Skeletal muscle satellite cell (primary cell): Measurements from ENCODE around the gene CENATAC.
"Not testable (repeated sequence)": the region's sequence is repeated elsewhere in the genome, so short reads cannot be mapped to it uniquely, and the experiment has no call there.

Source experiments
- H3K27me3 ChIP-seq: 2 replicates; pipeline ENCODE4 v1.7.0; 2013; ENCODE audit warnings: low read length; ENCODE audit not compliant: control insufficient read depth, insufficient read depth
- H3K36me3 ChIP-seq: 2 replicates; pipeline ENCODE4 v1.7.0; 2013; ENCODE audit warnings: mild to moderate bottlenecking, control low read depth, low read length; ENCODE audit not compliant: insufficient read depth
- H3K4me1 ChIP-seq: 2 replicates; pipeline ENCODE4 v1.7.0; 2013; ENCODE audit warnings: low read length; ENCODE audit not compliant: control insufficient read depth, insufficient read depth
- H3K4me2 ChIP-seq: 2 replicates; pipeline ENCODE4 v1.7.0; 2013; ENCODE audit warnings: mild to moderate bottlenecking, low read length
- H3K4me3 ChIP-seq: 2 replicates; pipeline ENCODE4 v1.7.0; 2013; ENCODE audit warnings: low read length
- H3K9ac ChIP-seq: 2 replicates; pipeline ENCODE4 v1.7.0; 2013; ENCODE audit warnings: mild to moderate bottlenecking, low read depth, low read length, moderate library complexity
- H3K9me3 ChIP-seq: replicated peaks from 2 replicates; pipeline ENCODE4 v1.7.0; 2013; ENCODE audit warnings: mild to moderate bottlenecking, control low read depth, low read length

CENATAC gene

DNA sequence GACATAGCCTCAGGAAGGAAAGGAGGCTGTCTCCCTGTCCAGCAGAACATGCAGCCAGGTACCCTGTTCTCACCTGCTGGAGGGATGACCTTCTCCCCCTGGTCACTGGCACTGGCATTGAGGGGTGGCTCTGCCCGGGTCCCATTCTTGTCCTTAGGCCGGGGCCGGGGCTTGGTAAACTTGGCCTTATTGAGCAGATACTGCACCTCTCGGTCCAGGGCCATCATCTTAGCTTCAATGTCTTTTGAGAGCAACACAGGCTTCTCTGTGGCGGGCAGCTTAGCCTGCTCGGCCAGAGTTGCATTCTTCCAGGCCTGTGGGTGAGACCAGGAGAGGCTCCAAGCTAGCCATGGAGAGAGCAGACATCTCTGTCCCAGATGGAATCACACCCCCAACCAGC lies 48.6 kb downstream of the CENATAC start:
- Histone ChIP-seq H3K4me2 (no peak overlapping the region), H3K4me1 (no peaks in the 10 kb centered on the region), H3K27me3 (no peaks in the 10 kb centered on the region), H3K9ac (no peak overlapping the region), H3K9me3 (no peaks in the 10 kb centered on the region), H3K36me3 (peaks cover 67% of the 10 kb centered on the region), H3K4me3 (no peak overlapping the region)

DNA sequence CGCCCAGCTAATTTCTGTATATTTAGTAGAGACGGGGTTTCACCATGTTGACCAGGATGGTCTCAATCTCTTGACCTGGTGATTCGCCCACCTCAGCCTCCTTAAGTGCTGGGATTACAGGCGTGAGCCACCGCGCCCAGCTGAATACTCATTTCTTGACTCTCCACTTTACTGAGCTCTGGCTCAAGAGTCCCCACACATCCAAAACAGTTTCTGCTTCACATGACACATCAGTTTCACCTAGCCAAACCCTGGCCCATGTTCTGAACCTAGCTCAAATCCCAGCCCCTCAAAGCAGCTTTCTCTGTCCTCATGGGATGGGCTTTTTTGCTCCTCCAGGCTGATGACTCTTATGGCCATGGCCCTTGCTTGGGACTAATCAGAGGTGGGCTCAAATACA lies 49.3 kb downstream of the CENATAC start:
- Histone ChIP-seq H3K27me3 (no peaks in the 10 kb centered on the region), H3K4me2 (no peak overlapping the region), H3K36me3 (peaks cover 75% of the 10 kb centered on the region), H3K9ac (no peak overlapping the region), H3K4me3 (no peak overlapping the region), H3K4me1 (no peaks in the 10 kb centered on the region), H3K9me3 (no peaks in the 10 kb centered on the region)

DNA sequence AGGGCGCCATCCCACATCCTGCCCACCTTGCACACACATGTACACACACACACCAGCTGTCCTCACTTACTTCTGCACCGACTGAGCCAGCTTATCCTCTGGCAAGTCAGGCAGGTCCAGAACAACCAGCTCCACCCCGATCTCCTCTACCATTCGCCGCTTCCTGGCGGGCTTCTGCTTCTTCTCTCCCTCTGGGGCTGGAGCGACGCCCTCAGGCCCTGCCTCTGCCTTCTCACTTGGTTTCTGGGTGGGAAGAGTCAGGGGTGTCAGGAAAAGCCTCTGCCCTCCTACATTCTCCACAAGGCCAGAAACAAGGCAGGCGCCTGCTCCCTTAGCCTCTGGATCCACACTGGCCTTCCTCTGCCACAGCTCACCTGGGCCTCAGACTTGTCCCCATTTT lies 50.7 kb downstream of the CENATAC start:
- Histone ChIP-seq H3K36me3 (peaks cover 89% of the 10 kb centered on the region), H3K9me3 (no peaks in the 10 kb centered on the region), H3K4me1 (no peaks in the 10 kb centered on the region), H3K27me3 (no peaks in the 10 kb centered on the region), H3K4me2 (no peak overlapping the region), H3K4me3 (no peak overlapping the region), H3K9ac (no peak overlapping the region)

DNA sequence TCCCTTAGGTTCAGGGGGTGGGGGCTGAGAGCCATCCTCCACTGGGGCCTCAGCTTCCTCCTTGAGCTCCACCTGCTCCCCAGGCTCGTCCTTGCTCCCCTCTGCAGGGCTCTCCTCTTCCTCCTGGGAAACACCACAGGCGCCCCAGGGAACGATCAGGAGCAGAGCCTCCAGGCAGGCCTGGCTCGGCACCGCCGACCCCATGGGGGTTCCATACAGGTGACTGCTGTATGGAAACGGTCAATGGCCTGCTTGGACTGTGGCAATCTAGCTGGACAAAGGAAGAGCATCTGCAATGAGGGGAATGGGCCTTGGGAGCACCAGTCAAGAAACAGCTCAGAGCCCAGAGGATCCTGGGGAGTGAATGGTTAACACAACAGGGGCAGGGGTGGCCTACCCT lies 51.1 kb downstream of the CENATAC start:
- no peak overlapping the region for H3K4me2 ChIP-seq
- no peak overlapping the region for H3K9ac ChIP-seq
- no peak overlapping the region for H3K4me3 ChIP-seq
- H3K27me3 ChIP-seq, result no peaks in the 10 kb centered on the region
- peaks cover 93% of the 10 kb centered on the region for H3K36me3 ChIP-seq
- no peaks in the 10 kb centered on the region for H3K9me3 ChIP-seq
- H3K4me1 ChIP-seq, result no peaks in the 10 kb centered on the region

DNA sequence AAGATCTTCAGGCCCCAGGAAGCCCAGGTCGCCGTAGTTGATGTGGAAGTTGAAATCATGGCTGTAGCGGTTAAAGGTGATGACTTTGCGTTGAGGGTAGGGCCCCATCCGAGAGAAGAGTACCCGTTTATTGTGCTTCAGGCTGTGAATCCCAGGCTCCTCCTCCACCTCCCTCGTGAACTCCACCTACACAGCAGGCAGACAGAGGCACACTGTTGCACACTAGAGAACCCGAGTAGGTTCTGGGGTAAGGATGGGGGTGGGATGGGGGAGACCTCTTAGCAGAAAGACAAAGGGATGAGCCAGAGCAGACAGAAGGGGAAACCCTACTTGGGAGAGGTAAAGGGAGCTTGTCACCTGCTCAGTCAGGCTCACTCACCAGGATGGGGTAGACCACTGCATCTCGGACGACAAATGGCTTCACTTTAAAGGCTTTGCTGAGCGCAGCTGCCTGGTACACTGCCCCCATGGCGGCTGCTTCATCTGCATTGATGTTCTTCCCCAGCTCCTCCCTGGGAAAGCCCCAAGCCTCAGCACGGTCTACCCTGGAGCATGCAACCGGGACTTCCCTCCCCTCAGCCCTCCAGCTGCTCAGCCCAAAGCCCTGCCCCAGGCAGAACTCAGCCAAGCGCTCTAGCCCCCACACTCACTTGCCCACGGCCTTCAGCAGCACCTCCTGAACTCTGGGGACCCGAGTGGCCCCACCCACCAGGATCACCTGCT lies 53.7 kb downstream of the CENATAC start:
- no peak overlapping the region for H3K9ac ChIP-seq
- peaks cover 12% of the 10 kb centered on the region for H3K4me1 ChIP-seq
- H3K9me3 ChIP-seq, result no peaks in the 10 kb centered on the region
- no peak overlapping the region for H3K4me2 ChIP-seq
- no peak overlapping the region for H3K4me3 ChIP-seq
- peaks cover 86% of the 10 kb centered on the region for H3K36me3 ChIP-seq
- no peaks in the 10 kb centered on the region for H3K27me3 ChIP-seq

DNA sequence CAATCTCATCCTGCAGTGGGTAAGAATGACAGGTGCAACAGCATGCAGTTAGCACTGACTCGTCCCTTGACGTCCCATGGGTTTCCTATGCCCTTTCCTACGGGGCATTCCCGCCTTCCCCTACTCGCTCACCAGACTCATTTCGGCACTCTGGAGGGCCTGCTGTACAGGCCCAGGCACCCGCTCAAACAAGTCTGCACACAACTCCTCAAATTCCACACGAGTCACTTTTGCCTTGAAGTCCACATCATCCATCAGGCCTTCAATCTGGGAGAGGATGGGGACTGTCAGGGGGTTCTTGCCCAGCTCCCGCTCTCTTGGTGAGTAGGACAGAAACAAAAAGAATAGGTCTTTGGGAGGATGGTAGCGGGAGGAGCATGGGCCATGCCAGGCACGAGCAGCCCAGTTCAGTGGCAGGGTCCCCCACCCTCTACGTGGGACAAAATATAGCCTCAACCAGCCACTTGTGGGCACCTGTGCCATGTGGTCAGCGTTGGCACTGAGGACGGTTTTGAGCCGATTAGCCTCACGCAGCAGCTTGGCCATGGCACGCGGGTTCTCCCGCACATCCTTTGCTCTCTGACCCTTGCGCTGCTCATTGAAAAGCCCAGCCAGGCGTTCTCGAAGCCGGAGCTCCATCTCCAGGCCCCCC lies 54.4 kb downstream of the CENATAC start:
- Histone ChIP-seq H3K4me2 (no peak overlapping the region), H3K4me3 (no peak overlapping the region), H3K36me3 (peaks cover 79% of the 10 kb centered on the region), H3K9ac (no peak overlapping the region), H3K9me3 (no peaks in the 10 kb centered on the region), H3K27me3 (no peaks in the 10 kb centered on the region), H3K4me1 (peaks cover 12% of the 10 kb centered on the region)

DNA sequence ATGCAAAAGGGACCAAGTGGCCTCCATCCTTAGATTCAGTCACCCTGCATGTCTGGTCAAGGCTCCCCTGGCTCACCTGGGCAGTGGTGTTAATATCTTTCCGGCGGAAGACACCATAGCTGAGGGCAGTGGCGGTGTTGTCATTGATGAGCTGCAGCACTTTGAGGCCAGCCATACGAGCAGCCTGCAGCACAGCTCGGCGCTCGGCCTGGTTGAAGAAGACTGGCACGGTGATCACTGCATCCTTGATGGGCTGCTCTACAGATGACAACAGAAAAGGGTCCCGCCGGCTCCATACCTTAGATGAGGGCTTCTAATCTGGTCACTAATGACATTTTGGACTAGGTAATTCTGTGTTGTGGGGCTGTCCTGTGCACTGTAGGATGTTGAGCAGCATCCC lies 56.5 kb downstream of the CENATAC start:
- H3K36me3 ChIP-seq, result peaks cover 58% of the 10 kb centered on the region
- H3K4me1 ChIP-seq, result peaks cover 17% of the 10 kb centered on the region
- H3K4me3 ChIP-seq, result no peak overlapping the region
- H3K9ac ChIP-seq, result no peak overlapping the region
- H3K27me3 ChIP-seq, result no peaks in the 10 kb centered on the region
- no peak overlapping the region for H3K4me2 ChIP-seq
- no peaks in the 10 kb centered on the region for H3K9me3 ChIP-seq

DNA sequence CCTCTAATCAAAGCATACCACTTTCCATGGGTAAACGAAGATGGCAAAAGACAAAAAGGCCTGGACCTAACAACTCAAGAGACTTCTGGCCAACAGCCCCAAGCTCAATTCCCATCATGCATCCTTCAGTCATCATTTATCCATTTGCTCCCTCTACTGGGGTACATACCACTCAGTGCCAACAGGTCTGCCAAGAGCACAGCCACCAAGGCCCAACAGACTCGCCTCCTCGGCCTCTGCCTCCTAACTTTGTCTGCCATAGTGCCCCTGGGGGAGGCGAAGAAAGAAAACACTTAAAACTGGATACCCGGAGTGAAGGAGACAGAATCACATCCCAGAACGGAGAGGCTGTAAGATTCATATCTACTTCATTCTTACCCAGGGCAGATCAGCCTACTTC lies 58.0 kb downstream of the CENATAC start:
- H3K4me1 ChIP-seq, result peaks cover 17% of the 10 kb centered on the region
- peak overlapping the region; percentile 92 for H3K9ac ChIP-seq
- H3K27me3 ChIP-seq, result no peaks in the 10 kb centered on the region
- H3K36me3 ChIP-seq, result peaks cover 46% of the 10 kb centered on the region
- peak overlapping the region; percentile 99 for H3K4me3 ChIP-seq
- no peaks in the 10 kb centered on the region for H3K9me3 ChIP-seq
- peak overlapping the region; percentile 97 for H3K4me2 ChIP-seq

DNA sequence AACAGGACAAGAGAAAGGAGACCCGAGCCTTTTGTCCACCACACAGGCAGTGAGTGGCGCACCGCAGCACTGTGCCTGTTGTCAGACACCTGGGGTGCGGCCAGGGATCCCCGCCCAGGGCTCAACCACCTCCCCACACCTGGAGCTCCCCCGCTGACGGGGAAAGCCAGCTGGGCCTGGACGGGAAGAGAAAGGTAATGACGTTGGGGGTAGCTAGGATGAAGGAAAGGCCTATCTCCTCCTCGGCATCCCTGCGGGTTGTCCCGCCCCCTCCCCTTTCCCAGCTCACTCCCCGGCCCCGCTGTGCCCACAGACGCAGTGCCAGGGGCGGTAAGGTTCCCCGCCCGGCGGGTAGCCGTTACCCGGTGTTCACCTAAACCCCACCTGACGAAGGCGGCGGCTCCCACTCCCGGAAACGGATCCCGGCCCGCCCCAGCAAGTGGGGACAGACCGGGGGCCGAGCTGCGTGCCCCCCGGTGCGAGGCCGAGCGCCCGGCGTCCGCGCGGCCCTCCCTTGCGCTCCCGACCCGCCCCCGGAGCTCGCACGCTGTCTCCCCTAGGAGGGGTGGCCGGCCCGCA lies 58.6 kb downstream of the CENATAC start:
- Histone ChIP-seq H3K9me3 (no peaks in the 10 kb centered on the region), H3K4me3 (peak overlapping the region; percentile 99), H3K36me3 (peaks cover 40% of the 10 kb centered on the region), H3K4me1 (peaks cover 17% of the 10 kb centered on the region), H3K9ac (peak overlapping the region; percentile 92), H3K27me3 (no peaks in the 10 kb centered on the region), H3K4me2 (peak overlapping the region; percentile 97)

DNA sequence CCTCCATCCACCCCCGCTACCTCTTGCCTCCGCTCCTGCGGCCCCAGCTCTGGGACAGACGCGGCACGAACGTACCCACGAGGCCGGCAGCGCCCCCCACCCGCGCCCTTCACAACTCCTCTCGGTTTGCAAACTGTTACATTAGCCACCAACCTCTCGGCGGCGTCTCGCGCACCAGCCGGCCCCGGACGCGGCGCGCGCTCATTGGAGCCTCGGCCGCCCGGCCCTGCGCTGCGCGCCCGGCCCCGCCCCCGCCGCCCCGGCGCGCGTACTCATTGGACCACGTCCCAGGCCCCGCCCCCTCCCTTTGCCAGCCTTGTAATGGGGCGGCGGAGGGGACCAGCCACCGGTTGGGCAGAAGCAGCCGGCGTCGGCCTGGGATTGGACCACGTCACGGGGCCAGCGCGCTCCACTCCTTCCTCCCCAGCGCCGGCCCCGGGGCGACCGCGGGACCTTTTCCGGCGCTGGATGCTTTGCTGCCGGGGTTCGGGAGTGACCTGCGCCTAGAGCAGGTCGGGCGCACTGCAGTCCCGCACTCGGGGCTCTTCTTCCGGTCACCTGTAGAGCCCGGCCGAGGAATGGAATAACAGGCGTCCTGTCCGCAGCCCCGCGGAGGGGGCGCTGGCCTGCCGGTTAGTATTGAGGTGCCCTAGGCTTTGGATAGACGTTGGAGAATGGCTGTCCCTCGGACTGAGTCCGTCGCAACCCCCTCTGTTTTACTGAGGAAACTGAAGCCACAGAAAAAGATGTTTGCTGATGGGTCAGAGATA lies 59.2 kb downstream of the CENATAC start, which contains the start of gene HYOU1:
Gene HYOU1, minus strand, starts transcription at position 206 of the 770 bp plus-strand sequence. CDS start 1,045 bp downstream, outside the sequence.
- H3K9ac ChIP-seq, result peak within 1 kb of the TSS; percentile 92
- no peaks in the 10 kb centered on the region for H3K27me3 ChIP-seq
- H3K4me1 ChIP-seq, result peaks cover 17% of the 10 kb centered on the region
- H3K36me3 ChIP-seq, result peaks cover 33% of the 10 kb centered on the region
- no peaks in the 10 kb centered on the region for H3K9me3 ChIP-seq
- H3K4me2 ChIP-seq, result peak within 1 kb of the TSS; percentile 97
- H3K4me3 ChIP-seq, result peak within 1 kb of the TSS; percentile 99

DNA sequence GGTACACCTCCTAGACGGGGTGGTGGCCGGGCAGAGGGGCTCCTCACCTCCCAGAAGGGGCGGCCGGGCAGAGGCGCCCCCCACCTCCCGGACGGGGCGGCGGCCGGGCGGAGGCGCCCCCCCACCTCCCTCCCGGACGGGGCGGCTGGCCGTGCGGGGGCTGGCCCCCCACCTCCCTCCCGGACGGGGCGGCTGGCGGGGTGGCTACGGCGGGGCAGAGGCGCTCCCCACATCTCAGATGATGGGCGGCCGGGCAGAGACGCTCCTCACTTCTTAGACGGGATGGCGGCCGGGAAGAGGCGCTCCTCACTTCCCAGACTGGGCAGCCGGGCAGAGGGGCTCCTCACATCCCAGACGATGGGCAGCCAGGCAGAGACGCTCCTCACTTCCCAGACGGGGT lies 61.2 kb downstream of the CENATAC start:
- H3K27me3 ChIP-seq, H3K9ac ChIP-seq, H3K9me3 ChIP-seq: not testable (repeated sequence)

More for the DNA sequence above, 61.2 kb downstream of the CENATAC start:
- Histone ChIP-seq H3K4me1 (peaks cover 26% of the 10 kb centered on the region), H3K36me3 (peaks cover 14% of the 10 kb centered on the region)
- not testable (repeated sequence) for H3K4me3 ChIP-seq, H3K4me2 ChIP-seq
